Nucleus accumbens (tissue), 56 donors: Measurements from ENCODE around the gene PRDM5.

Experiments used
- DNase-seq, 56 donors: peaks; one replicate each; lab custom pipeline; 2025; lab: John Stamatoyannopoulos, UW

PRDM5 gene

DNA sequence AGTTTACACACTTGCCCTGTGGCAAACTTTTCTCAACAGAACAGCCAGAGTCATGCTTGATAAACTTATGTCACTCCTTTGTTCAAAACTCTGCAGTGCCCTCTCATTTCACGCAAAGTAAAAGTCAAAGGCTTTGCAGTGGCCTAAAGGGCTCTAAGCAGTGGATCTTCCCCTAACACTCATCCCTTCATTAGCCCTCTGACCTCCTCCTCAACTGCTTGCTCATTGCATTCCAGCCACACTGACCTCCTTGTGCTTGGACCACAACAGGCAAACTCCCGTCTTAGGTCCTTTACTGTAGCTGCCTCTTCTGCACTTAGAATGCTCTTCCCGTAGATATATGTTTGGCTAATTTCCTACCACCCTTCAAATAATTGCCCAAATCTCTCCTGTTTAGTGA, 5.6 kb downstream of the PRDM5 start:
- no peak for DNase-seq

- DNase-seq, result no peak
Observed at GRCh38 chr4:120915336-120915735, 7.2 kb downstream of the PRDM5 start.

- DNase-seq, result no peak
Observed at GRCh38 chr4:120903419-120903818, 19.1 kb downstream of the PRDM5 start.

- no peak for DNase-seq
Observed at GRCh38 chr4:120902925-120903324, 19.6 kb downstream of the PRDM5 start.

- no peak for DNase-seq
Observed at GRCh38 chr4:120901731-120902130, 20.8 kb downstream of the PRDM5 start.

- DNase-seq, result no peak
Observed at GRCh38 chr4:120897981-120898719, 24.4 kb downstream of the PRDM5 start.

GRCh38 chr4:120895554-120895953, 27.0 kb downstream of the PRDM5 start:
- no peak for DNase-seq

GRCh38 chr4:120893314-120893713, 29.2 kb downstream of the PRDM5 start:
- no peak for DNase-seq

DNA sequence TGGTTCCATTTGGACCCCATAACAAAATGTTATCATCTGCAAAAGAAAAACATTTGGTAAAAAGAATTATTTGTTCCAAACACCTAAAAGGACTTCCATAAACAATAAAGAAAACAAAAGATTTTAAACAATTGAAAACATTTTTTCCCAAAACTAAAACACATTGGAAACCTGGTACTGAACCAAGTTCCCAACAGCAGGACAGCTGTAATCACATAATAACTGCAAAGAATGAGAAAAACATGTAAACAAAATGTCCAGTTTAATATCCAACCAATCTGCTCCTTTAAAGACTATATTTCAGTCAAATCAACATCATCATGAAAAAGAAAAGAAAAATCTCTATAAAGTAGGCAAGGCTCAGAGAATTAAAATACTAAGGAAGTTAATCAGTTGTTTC, 36.3 kb downstream of the PRDM5 start:
- DNase-seq, result no peak

DNA sequence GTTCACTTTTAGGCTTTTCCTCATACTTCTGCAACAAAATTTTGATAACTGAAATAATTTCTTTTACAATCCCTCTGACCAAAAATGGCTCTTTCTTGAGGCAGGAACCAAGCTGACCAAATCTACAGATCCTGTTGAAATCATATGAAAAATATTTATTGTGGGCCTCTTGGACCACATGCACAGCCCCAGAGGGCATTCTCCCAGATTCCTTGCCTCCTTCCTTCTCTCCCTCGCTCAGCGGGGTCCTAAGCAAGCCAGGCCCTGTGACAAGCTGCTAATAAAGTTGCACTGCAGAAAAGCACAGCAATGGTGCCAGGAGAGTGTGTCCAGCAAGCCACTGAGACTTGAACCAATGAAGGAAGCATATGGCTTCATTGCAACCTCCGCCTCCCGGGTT, 40.7 kb downstream of the PRDM5 start:
- DNase-seq, result no peak

GRCh38 chr4:120881351-120881750, 41.2 kb downstream of the PRDM5 start:
- DNase-seq, result no peak

- no peak for DNase-seq
Observed at GRCh38 chr4:120877021-120877420, 45.5 kb downstream of the PRDM5 start.

GRCh38 chr4:120874792-120875774, 47.4 kb downstream of the PRDM5 start:
- no peak for DNase-seq

- no peak for DNase-seq
Observed at GRCh38 chr4:120873554-120873953, 49.0 kb downstream of the PRDM5 start.

DNA sequence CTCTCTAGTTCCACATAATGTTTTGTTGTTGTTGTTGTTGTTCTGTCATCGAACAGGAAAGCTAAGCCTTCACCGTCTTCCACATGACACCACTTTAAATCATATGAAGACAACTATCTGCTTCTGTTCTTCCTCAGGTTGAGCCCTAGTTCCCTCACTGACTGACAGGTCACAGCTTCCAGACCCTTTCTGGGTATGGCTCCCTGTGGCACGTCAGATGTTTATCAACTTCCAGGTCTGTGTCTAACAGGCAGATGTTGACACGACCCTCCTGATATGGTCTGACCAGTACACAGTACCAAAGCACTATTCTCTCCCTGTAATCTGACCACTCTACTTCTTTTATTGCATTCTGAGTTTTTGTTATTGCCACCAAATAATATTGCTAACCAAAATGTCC, 51.4 kb downstream of the PRDM5 start:
- no peak for DNase-seq

- DNase-seq, result no peak
Observed at GRCh38 chr4:120870279-120870673, 52.2 kb downstream of the PRDM5 start.

- no peak for DNase-seq
Observed at GRCh38 chr4:120869613-120870278, 52.8 kb downstream of the PRDM5 start.

DNA sequence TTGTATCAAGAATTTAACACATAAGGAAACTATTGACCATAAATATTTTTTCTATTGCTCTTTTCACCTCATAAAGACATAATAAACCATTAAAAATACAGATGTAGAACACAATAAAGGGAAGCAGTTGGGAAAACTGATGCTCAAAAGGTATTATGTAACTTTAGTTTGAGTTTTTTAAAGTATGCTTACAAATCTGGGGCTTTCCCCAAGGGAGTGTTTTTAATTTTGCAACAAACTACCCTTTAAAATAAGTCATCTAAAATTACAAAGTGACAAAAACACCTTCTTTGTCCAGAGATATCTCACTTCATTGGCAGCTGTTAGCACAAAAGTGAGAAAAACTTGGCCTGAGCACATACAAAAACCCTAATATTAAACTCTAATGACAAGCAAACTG, 55.0 kb downstream of the PRDM5 start:
- DNase-seq, result no peak

GRCh38 chr4:120865985-120866384, 56.5 kb downstream of the PRDM5 start:
- DNase-seq, result no peak

DNA sequence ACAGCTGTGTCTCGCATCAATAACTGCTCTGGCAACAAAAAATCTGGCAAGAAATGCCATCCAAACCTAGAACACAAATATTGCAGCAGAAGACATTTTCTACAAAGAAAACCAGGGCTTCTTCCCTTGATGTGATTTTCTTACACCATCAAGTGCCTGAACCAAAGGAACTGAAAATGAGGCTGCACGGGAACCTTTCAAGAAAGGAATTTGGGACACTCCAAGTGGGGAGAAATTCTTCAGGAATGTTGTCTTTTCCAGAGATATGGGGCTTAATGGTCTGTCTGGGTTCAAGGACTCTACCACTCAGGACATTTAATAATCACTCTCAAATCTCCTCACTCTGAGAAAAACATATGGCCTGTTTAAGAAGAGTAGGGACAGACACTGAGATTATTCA, 57.6 kb downstream of the PRDM5 start:
- no peak for DNase-seq

DNA sequence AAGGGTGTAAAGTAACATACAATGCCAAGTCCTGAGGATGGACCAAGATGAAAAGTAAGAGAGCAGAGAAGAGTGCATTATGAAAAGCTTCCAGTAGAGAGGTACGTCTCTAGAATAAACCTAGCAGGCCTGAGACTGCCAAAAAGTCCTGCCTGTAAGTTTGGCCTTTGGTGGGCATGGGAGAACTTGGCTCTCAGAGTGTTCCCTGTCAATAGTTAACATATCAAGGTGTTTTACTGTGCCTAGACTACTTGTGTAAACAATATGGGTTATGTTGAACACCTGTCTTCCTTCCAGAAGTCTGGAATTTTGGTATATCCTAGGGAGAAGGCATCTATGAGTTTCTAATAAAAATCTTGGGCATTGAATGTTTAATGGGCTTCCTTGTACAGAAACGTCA, 60.1 kb downstream of the PRDM5 start:
- DNase-seq, result no peak
